DMS114 treated with DMSO at 0.1 percent for 48 hours (cell line): ENCODE measurements around the gene SYNGR2.
"Not testable (repeated sequence)": the region's sequence is repeated elsewhere in the genome, so short reads cannot be mapped to it uniquely, and the experiment has no call there.

Experiments used
- DNase-seq: peaks from one replicate; lab custom pipeline; 2025; ENCODE audit not compliant: unreplicated experiment; lab: John Stamatoyannopoulos, UW

SYNGR2 gene

DNA sequence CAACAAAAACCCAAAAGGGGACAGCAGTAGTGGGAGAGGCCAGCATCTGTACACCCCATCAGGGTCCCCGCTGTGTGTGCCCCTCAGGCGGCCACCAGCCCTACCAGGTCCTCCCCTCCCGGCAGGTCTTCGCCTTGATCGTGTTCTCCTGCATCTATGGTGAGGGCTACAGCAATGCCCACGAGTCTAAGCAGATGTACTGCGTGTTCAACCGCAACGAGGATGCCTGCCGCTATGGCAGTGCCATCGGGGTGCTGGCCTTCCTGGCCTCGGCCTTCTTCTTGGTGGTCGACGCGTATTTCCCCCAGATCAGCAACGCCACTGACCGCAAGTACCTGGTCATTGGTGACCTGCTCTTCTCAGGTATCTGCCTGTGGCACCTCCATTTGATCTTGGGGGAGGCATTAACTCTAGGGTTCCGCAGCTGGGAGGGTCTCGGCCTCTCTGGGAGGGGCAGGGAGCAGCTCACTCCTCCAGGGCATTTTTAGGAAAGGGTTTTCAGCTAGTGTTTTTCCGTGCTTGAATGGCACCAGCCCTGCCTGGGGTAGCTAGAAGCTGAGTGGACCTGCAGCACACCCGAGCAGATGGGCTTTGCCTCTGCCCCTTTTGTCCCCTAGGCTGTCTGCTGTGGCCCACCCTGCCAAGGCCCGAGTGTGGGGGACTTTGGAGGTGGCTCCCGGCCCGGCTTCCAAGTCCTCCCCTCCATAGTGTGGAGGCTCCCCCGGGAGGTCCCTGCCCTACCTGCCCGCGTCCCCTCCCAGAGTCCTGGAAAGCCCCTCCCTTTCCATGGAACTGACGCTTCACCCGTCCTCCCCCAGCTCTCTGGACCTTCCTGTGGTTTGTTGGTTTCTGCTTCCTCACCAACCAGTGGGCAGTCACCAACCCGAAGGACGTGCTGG is 2.6 kb downstream of the SYNGR2 start:
- no peak for DNase-seq

DNA sequence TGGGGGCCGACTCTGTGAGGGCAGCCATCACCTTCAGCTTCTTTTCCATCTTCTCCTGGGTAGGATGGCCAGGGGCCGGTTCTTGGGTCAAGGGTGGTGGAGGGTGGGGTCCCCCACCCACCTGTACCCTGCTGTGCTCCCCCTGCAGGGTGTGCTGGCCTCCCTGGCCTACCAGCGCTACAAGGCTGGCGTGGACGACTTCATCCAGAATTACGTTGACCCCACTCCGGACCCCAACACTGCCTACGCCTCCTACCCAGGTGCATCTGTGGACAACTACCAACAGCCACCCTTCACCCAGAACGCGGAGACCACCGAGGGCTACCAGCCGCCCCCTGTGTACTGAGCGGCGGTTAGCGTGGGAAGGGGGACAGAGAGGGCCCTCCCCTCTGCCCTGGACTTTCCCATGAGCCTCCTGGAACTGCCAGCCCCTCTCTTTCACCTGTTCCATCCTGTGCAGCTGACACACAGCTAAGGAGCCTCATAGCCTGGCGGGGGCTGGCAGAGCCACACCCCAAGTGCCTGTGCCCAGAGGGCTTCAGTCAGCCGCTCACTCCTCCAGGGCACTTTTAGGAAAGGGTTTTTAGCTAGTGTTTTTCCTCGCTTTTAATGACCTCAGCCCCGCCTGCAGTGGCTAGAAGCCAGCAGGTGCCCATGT is 3.3 kb downstream of the SYNGR2 start:
- DNase-seq = not testable (repeated sequence)

- DNase-seq = peak; percentile 21
Observed at GRCh38 chr17:78172249-78173051, 4.1 kb downstream of the SYNGR2 start.

DNA sequence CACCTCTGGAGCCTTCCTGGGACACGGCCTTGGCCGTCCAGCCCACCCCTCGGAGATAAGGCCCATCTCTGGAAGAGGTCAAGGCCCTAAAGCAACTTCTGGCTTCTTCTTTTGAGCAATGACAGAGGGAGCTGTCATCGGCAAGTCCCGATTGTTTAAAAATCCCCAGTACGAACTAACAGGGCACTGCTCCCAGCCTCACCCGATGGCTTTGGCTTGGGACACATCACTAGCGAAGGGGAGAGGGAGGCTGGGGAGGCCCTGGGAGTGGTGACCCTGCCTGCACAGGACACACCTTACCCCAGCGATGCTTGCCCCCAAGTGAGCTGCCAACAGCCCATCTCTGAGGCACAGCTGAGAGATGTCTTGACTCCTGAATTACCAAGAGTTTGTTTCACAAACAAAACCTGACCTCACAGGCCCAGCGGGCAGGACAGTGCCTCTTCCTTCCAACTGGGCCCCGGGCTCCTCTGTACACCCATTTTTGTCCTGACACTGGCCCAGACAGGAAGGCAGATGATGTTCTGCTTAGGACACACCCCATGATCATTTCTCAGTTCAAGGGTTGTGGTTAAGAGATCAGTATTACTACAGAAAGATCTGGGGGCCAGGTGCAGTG is 4.8 kb downstream of the SYNGR2 start:
- no peak for DNase-seq

GRCh38 chr17:78174346-78174869 is 6.0 kb downstream of the SYNGR2 start:
- DNase-seq = no peak

DNA sequence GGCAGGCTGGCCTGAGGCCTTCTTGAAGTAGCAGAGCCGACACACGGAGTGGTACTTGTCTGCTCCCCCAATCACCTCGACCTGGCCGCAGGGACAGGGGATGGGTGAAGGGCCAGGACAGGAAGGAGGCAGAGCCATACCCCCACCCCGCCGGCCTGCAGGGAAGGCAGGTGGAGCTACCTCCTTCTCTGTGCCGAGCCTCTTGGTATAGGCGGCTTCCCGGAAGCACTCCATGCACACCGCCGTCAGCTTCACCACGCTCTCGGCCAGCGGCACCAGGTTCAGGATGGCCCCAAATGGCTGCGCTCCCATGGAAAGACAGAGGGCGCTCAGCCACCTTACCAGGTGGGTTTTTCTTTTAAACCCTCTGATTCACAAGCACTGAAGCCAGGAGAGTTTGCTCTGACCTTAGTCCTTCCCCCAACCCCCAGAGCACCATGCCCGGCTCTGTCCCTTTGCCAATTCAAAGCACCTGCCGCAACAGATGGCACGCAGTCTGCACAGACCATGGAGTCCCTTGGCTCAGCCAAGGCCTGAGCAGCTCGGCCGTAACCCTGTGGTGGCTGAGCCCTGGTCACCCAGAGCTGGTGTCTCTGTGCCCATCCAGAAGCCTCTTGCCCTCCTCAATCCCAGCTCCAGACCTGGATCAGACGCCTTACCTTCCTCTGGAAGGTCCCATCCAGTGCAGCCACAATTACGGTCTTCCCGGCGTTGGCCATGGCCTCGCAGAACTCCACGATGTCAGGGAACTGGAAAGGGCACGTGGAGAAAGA is 6.7 kb downstream of the SYNGR2 start:
- no peak for DNase-seq

DNA sequence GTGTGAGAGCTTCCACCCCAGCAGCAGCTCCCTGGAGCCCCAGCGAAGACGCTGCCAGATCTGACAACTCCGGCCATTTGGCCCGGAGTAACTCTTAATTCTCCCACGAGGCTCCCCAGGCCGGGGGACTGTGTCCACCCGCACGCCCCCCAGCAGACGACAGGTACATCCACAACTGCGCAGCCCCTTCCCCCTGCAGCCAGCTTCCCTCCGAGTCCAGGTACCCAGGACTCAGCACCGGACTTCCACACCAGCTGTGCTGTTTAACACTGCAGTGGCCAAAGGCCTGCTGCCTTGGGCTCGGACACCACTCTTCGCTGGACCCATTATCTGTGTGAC is 7.2 kb downstream of the SYNGR2 start:
- no peak for DNase-seq

DNA sequence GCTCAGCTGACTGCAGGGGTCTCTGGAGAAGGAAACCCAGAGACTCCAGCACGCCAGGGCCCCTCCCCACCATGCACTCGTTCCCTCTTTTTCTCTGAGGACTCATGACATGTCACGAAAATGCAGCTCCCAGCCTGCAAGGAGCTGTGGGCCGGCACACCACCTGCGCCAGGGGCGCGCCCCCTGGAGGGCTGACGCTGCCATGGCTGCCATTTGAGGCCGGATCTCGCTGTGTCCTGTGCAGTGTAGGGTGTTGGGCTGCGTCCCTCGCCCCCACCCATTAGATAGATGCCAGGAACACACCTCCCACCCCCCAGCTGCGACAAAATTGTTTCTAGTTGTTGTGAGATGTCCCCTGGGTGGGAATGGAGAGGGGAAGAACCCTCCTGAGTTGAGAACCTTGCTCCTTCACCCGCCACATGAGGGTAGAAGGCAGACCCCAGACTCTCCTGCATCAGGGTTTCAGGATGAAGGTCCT is 8.2 kb downstream of the SYNGR2 start:
- DNase-seq = no peak

DNA sequence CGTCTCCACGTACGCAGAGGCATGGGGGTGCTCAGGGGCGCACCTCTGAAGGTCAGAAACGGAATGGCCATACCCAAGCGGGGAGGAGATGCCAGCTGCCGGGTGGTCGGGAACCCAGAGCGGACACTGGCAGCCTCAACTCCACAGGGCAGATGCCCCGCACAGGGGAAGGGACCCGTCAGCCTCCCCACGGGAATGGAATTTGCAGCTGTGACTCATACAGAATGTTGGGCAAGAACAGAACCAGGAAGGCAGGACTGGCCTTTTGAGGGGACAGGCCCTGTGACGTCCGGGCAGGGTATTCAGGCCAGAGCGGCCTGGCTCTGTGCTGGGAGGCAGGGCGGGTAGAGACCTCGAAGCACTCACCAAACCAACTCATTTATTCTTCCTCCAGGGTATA is 11.0 kb downstream of the SYNGR2 start:
- no peak for DNase-seq

- DNase-seq = no peak
Observed at GRCh38 chr17:78180083-78180482, 11.7 kb downstream of the SYNGR2 start.

- DNase-seq = no peak
Observed at GRCh38 chr17:78180508-78180907, 12.1 kb downstream of the SYNGR2 start.

GRCh38 chr17:78182504-78182903 is 14.1 kb downstream of the SYNGR2 start:
- DNase-seq = no peak

DNA sequence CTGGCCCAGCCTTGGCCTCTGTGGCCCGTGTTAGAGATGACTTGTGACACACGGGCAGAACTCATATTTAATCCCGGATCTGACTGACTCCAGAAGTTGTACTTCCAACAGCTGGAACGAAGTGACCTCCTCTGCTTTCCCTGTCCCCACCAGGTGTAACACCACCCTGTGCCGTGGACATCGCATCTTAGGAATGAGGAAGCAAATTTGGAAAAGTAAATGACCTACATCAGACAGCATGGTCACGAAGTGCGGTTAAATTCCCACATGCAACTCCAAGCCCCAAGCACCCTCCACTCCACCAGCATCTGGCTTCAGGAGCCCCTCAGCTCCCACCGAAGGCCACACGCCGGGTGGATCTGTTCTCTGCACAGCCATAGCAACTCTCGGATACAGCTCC is 15.5 kb downstream of the SYNGR2 start:
- DNase-seq = no peak

GRCh38 chr17:78184351-78184750 is 16.0 kb downstream of the SYNGR2 start:
- DNase-seq = no peak

DNA sequence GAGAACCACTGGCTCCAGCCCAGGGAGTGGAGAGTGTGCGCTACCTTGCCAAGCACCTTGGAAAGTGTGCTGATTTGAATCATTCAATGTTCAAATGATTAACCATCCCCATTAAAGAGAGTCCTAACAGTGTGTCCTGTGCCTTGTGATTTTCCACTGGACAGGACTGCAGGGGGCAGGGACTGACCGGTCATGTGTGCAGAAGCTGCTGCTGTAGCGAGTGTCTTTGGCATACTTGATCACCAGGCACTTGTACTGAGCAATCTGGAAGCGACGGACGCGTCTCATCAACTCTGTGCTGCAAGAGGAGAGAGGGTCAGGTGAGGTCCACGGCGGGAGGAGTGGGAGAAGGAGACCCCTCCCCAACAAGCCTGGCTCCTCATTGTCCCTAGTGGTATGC is 16.5 kb downstream of the SYNGR2 start:
- DNase-seq = no peak

DNA sequence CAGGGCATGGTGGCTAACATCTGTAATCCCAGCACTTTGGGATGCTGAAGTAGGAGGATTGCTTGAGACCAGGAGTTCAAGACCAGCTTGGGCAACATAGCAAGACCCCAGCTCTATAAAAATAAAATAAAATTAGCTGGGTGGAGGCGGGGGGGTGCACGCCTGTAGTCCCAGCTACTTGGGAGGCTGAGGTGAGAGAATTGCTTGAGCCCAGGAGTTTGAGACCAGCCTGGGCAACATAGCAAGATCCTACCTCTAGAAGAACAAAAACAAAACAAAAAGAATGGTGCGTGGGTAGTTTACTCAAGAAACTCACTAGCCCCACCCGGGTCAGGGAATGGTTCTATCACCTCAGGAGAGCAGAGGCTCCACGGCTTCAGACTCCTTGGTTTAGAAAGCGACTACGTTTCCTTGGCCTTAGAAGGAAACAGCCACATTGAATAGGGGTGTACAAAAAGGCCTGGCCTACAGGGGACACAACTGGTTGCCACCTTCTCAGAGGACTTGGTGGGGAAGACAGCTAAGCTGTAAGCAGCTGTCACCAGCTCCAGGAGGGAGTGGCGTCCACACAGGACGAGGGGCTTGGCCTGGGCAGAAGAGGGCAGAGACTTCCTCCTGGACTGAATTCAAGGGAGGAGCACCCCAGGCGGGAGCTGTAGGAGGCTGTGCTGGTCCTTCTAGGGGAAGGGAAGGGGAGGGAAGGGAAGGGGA is 17.8 kb downstream of the SYNGR2 start:
- DNase-seq = no peak

GRCh38 chr17:78186692-78187595 is 18.6 kb downstream of the SYNGR2 start, which contains the start of the genes AFMID and TK1:
TSS of gene AFMID (plus strand) at chr17:78187362. CDS start at chr17:78187371, 9 bp downstream.
TSS of gene TK1 (minus strand) at chr17:78187052. CDS start at chr17:78186994, 58 bp downstream.
- DNase-seq = peak; percentile 90

GRCh38 chr17:78196716-78197115 is 28.3 kb downstream of the SYNGR2 start:
- no peak for DNase-seq
